SKM-1 treated with dmso at 0.1 percent for 144 hours (cell line): ENCODE results near the gene ATIC.
A peak's percentile ranks its signal among the peaks of the same experiment; 100 is the strongest.
"Not testable (repeated sequence)": the region's sequence is repeated elsewhere in the genome, so short reads cannot be mapped to it uniquely, and the experiment has no call there.

Experiments
- DNase-seq: peaks from one replicate; lab custom pipeline; 2025; ENCODE audit not compliant: unreplicated experiment; lab: John Stamatoyannopoulos, UW

Gene ATIC

GRCh38 chr2:215311625-215312396 lies at the start of gene ATIC:
TSS of gene ATIC (plus strand) at chr2:215312059. CDS start at chr2:215312143, 84 bp downstream.
- peak; percentile 92 for DNase-seq

GRCh38 chr2:215262303-215262702 lies 49.6 kb upstream of the ATIC start:
- no peak for DNase-seq

GRCh38 chr2:215262741-215263362 lies 49.0 kb upstream of the ATIC start:
- DNase-seq = no peak

GRCh38 chr2:215264374-215264773 lies 47.5 kb upstream of the ATIC start:
- no peak for DNase-seq

GRCh38 chr2:215269397-215270117 lies 42.3 kb upstream of the ATIC start:
- peak; percentile 46 for DNase-seq

GRCh38 chr2:215270118-215270451 lies 41.8 kb upstream of the ATIC start:
- DNase-seq = no peak

DNA sequence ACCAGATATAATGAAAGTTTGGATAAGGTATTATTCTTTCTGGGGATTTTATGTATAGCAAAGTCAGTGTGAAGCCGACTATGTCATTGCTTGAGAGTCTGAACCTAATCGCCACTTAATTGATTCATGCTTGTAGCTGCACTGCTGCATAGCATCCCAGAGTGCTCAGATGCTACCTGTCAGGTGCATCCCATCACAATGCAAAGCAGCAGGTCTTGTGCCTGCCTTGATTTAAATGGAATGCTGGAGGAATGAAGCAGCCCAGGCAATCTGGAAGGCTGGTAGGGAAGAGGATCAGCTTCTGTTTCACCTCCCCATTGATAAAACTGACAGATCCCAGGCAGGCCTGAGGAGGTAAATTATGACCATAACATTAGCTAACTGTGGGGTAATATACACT lies 40.4 kb upstream of the ATIC start:
- no peak for DNase-seq

DNA sequence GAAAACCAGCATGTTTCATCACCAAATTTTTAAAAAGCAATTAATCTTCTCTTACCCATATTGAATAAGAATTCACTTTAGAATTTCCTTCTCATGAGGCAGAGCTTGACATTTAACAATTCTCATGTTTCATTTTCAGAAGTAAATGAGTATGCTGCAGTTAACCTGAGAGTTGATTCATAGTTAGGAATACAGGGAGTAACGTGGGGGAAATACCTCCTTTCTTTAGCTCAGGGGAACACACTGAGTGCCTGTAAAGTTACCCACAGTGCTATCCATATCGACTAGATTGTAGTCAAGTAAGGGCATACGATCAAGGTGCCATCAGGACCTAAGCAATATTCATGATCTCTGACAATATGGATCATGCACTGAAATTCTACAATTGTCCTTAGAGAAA lies 38.9 kb upstream of the ATIC start:
- DNase-seq = no peak

DNA sequence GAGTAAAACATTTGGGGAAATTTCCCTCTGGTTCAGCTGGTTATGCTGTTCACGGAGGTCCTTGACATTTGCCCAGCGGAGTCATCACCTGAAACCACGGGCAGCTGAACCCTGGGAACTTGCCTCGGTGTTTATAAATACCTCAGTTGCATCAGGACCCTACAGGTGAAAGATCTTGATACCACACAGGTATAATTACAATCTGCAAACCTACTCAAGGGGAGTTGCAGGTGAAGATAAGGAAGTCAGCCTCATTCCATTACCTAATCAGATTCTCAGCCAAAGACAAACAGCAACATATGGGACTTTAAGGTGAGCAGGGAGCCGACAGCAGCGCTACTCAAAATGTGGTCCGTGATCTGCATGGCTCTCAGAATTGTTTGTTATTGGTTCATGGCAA lies 37.0 kb upstream of the ATIC start:
- DNase-seq = no peak

DNA sequence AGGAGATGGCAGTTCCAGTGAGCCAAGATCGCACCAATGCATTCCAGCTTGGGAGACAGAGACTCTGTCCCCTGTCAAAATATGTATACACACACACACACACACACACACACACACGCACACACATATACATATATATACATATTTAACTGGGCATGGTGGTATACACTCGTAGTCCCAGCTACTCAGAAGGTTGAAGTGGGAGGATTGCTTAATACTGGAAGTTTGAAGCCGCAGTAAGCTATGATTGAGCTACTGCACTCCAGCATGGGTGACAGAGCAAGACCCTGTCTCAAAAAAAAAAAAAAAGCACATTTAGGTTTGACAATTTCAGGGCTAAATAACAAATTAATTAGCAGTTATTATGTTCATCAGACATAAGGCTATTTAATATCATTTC lies 36.0 kb upstream of the ATIC start:
- DNase-seq = no peak

DNA sequence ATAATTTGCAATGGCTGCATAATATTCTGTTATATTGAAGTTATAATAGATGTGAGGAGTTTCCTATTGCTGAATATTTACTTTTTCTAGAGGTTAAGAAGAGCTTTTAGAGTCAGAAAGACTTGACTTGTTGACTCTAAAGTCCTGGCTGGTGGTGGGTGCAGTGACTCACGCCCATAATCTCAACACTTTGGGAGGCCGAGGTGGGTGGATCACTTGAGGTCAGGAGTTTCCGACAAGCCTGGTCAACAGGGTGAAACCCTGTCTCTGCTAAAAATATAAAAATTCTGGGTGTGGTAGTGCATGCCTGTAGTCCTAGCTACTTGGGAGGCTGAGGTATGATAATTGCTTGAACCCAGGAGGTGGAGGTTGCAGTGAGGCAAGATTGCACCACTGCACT lies 33.9 kb upstream of the ATIC start:
- no peak for DNase-seq

DNA sequence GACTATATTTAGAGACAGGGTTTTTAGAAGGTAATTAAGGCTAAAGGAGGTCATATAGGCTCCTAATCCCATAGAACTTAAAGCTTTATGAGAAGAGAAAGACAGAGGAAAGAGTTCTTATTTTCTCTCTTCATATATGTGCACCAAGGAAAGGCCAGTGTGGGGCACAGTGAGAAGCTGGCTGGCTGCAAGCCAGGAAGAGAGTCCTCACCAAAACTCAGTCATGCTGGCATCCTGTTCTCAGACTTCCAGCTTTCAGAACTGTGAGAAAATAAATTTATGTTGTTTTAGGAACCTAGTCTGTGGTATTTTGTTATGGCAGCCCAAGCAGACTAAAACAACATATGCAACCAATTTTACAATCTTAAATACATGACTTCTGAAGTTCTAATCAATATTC lies 31.5 kb upstream of the ATIC start:
- no peak for DNase-seq

DNA sequence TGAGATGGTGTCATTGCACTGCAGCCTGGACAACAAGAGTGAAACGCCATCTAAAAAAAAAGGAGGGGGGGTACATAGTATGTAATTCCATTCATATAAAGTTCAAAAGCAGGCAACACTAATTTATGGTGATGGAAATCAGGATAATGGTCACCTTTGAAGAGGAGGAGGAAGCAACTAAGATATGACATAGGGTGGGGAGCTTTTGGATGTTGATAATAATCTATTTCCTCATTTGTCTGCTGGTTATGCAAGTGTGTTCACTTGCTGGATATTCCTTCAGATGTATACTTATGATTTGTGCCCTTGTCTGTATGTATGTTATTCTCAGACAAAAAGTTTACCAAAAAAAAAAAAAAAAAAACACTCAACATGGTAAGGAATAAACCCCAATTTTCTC lies 28.6 kb upstream of the ATIC start:
- DNase-seq = peak; percentile 45

DNA sequence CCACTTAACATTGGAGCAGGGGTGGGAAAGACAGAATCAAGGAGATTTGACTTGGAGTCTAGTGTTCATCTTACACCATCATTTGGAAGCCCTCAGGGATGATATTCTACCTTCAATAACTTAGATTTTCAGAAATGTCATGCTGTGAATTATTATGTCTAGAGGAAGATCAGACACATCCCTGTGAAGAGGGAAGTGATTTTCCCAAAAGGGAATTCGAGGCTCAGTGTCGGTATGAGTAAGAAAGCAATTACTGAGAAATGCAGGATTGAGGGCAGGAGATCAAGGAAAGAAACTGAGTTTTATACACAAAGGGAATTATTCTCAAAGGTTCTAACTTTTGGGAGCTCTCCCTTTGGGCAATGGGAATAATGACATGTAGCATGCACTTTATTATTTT lies 25.6 kb upstream of the ATIC start:
- no peak for DNase-seq

- DNase-seq = no peak
Measured at GRCh38 chr2:215288112-215288815, 23.6 kb upstream of the ATIC start.

DNA sequence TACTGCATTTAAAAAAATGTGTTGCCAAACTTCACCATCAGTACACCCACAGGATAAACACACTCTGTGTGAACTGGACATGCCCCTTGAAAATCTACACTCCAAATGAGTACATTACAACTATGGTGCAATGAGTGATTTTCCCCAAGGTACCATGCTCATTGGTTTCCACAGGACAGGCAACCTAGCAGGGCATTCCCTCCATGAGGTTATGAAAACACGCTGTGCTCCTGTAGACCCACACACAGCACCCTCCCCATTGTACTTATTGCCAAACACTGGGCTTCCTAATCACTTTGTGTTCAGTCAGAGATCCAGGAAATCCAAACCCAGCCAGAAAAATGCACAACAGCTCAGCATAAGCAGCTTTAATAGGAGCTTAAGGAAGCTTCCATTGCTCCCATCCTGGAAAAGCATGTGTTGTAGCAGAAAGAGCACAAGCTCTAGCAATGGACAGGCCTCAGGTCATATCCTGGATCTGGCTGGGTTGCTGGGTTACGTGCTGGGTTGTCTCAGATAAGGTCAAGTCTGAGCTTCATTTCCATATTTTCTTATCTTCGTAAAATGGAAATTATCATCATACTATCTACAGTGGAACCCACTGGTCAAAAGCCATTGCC lies 20.8 kb upstream of the ATIC start:
- DNase-seq = no peak

- DNase-seq = no peak
Measured at GRCh38 chr2:215293879-215294278, 18.0 kb upstream of the ATIC start.

DNA sequence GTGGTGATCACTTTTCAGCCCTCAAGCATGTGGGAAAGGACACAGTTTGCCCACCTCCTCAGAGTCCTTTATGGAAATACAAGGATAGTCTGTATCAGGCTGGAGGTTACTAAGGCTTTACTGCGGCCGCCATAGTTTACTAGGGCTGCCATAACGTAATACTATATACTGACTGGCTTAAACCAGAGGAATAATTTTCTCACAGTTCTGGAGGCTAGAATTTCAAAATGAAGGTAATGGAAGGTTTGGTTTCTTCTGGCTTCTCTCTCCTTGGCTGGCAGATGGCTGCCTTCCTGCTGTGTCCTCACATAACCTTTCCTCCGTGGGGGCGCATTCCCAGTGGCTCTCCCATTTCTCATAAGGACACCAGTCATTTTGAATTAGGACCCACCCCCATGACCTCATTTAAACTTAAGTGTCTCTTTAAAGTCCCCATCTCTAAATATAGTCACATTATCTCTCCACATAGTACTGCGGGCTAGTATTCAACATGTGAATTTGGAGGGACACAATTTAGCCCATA lies 12.5 kb upstream of the ATIC start:
- DNase-seq = no peak

GRCh38 chr2:215301994-215302393 lies 9.9 kb upstream of the ATIC start:
- no peak for DNase-seq

DNA sequence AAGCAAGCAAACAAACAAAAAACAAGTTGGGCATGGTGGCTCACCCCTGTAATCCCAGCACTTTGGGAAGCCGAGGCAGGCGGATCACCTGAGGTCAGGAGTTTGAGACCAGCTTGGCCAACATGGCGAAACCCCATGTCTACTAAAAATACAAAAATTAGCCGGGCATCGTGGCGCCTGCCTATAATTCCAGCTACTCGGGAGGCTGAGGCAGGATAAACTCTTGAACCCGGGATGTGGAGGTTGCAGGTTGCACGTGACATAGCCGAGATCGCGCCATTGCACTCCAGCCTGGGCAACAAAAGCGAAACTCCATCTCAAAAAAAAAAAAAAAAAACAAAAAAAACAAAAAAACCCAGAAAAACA lies 617 bp upstream of the ATIC start:
- not testable (repeated sequence) for DNase-seq

DNA sequence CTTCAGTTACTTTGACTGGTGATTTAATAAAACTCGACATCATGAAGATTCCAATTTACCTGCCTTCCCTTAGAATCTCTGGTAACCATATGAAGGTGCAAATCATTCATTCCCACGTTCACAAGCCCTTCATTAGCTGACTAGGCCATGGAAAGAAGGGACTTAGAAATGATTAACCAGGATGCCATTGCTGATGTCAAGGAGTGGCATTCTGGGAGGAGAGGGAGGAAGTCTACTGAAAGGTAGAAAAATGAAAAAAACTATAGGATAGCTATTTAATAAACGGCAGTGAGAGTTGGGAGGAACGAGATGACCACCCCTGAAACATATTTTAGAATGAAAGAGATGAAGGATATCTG lies 1.4 kb downstream of the ATIC start:
- DNase-seq = no peak
